ENCODE measurements around the gene KDM6A. TPM values are rescaled to one million over a fixed set of nuclear protein-coding genes. Genes with fewer than 3 reads are reported as not detected.

The KDM6A gene
- total RNA-seq, 1 experiment from 2014 or later = 32.7 TPM

- H3K36me3 ChIP-seq (replicated peaks; ENCODE audit: control insufficient read depth, insufficient read depth, low read length) = no peaks in the 10 kb centered on the region; the same call in 1 of the 2 replicates
- no peak for DNase-seq
- no peaks in the 10 kb centered on the region for H3K27me3 ChIP-seq (ENCODE audit: control insufficient read depth, insufficient read depth, low read length)
- H3K4me3 ChIP-seq (ENCODE audit: insufficient read depth, low read depth, low read length) = peak overlapping the region; percentile 57; the same call in 1 of the 2 replicates
Observed at GRCh38 chrX:44952329-44953027, 79.5 kb downstream of the KDM6A start.

GRCh38 chrX:44953734-44954502 is 80.9 kb downstream of the KDM6A start:
- H3K36me3 ChIP-seq (replicated peaks; ENCODE audit: control insufficient read depth, insufficient read depth, low read length) = no peaks in the 10 kb centered on the region; the same call in 1 of the 2 replicates
- no peak for DNase-seq
- H3K27me3 ChIP-seq (ENCODE audit: control insufficient read depth, insufficient read depth, low read length) = no peaks in the 10 kb centered on the region
- H3K4me3 ChIP-seq (ENCODE audit: insufficient read depth, low read depth, low read length) = no peak overlapping the region

GRCh38 chrX:44954562-44954961 is 81.6 kb downstream of the KDM6A start:
- no peaks in the 10 kb centered on the region for H3K27me3 ChIP-seq (ENCODE audit: control insufficient read depth, insufficient read depth, low read length)
- no peaks in the 10 kb centered on the region; the same call in 1 of the 2 replicates for H3K36me3 ChIP-seq (replicated peaks; ENCODE audit: control insufficient read depth, insufficient read depth, low read length)
- no peak for DNase-seq
- H3K4me3 ChIP-seq (ENCODE audit: insufficient read depth, low read depth, low read length) = no peak overlapping the region

GRCh38 chrX:44957848-44958247 is 84.9 kb downstream of the KDM6A start:
- DNase-seq = no peak
- no peaks in the 10 kb centered on the region; the same call in none of the 2 replicates for H3K36me3 ChIP-seq (replicated peaks; ENCODE audit: control insufficient read depth, insufficient read depth, low read length)
- no peaks in the 10 kb centered on the region for H3K27me3 ChIP-seq (ENCODE audit: control insufficient read depth, insufficient read depth, low read length)
- no peak overlapping the region for H3K4me3 ChIP-seq (ENCODE audit: insufficient read depth, low read depth, low read length)

GRCh38 chrX:44958480-44958879 is 85.5 kb downstream of the KDM6A start:
- DNase-seq = no peak
- H3K36me3 ChIP-seq (replicated peaks; ENCODE audit: control insufficient read depth, insufficient read depth, low read length) = peaks cover 2% of the 10 kb centered on the region
- H3K27me3 ChIP-seq (ENCODE audit: control insufficient read depth, insufficient read depth, low read length) = no peaks in the 10 kb centered on the region
- H3K4me3 ChIP-seq (ENCODE audit: insufficient read depth, low read depth, low read length) = no peak overlapping the region

GRCh38 chrX:44961817-44962607 is 89.0 kb downstream of the KDM6A start:
- H3K36me3 ChIP-seq (replicated peaks; ENCODE audit: control insufficient read depth, insufficient read depth, low read length) = peaks cover 2% of the 10 kb centered on the region
- no peak for DNase-seq
- H3K4me3 ChIP-seq (ENCODE audit: insufficient read depth, low read depth, low read length) = no peak overlapping the region
- no peaks in the 10 kb centered on the region for H3K27me3 ChIP-seq (ENCODE audit: control insufficient read depth, insufficient read depth, low read length)

- H3K36me3 ChIP-seq (replicated peaks; ENCODE audit: control insufficient read depth, insufficient read depth, low read length) = peaks cover 2% of the 10 kb centered on the region
- no peaks in the 10 kb centered on the region for H3K27me3 ChIP-seq (ENCODE audit: control insufficient read depth, insufficient read depth, low read length)
- no peak for DNase-seq
- H3K4me3 ChIP-seq (ENCODE audit: insufficient read depth, low read depth, low read length) = no peak overlapping the region
Observed at GRCh38 chrX:44962944-44963343, 90.0 kb downstream of the KDM6A start.

- H3K27me3 ChIP-seq (ENCODE audit: control insufficient read depth, insufficient read depth, low read length) = no peaks in the 10 kb centered on the region
- peaks cover 2% of the 10 kb centered on the region for H3K36me3 ChIP-seq (replicated peaks; ENCODE audit: control insufficient read depth, insufficient read depth, low read length)
- no peak for DNase-seq
- H3K4me3 ChIP-seq (ENCODE audit: insufficient read depth, low read depth, low read length) = no peak overlapping the region
Observed at GRCh38 chrX:44967221-44967620, 94.2 kb downstream of the KDM6A start.

- H3K27me3 ChIP-seq (ENCODE audit: control insufficient read depth, insufficient read depth, low read length) = no peaks in the 10 kb centered on the region
- H3K36me3 ChIP-seq (replicated peaks; ENCODE audit: control insufficient read depth, insufficient read depth, low read length) = no peaks in the 10 kb centered on the region
- DNase-seq = no peak
- H3K4me3 ChIP-seq (ENCODE audit: insufficient read depth, low read depth, low read length) = no peak overlapping the region
Observed at GRCh38 chrX:44970709-44971108, 97.7 kb downstream of the KDM6A start.

GRCh38 chrX:44971674-44972073 is 98.7 kb downstream of the KDM6A start:
- Histone ChIP-seq H3K36me3 (replicated peaks; ENCODE audit: control insufficient read depth, insufficient read depth, low read length) (no peaks in the 10 kb centered on the region; the same call in 1 of the 2 replicates), H3K4me3 (ENCODE audit: insufficient read depth, low read depth, low read length) (no peak overlapping the region), H3K27me3 (ENCODE audit: control insufficient read depth, insufficient read depth, low read length) (no peaks in the 10 kb centered on the region)
- DNase-seq = no peak

- no peak for DNase-seq
- H3K27me3 ChIP-seq (ENCODE audit: control insufficient read depth, insufficient read depth, low read length) = no peaks in the 10 kb centered on the region
- H3K36me3 ChIP-seq (replicated peaks; ENCODE audit: control insufficient read depth, insufficient read depth, low read length) = no peaks in the 10 kb centered on the region; the same call in 1 of the 2 replicates
- no peak overlapping the region for H3K4me3 ChIP-seq (ENCODE audit: insufficient read depth, low read depth, low read length)
Observed at GRCh38 chrX:44972132-44972531, 99.1 kb downstream of the KDM6A start.

- Histone ChIP-seq H3K36me3 (replicated peaks; ENCODE audit: control insufficient read depth, insufficient read depth, low read length) (no peaks in the 10 kb centered on the region; the same call in 1 of the 2 replicates), H3K4me3 (ENCODE audit: insufficient read depth, low read depth, low read length) (no peak overlapping the region), H3K27me3 (ENCODE audit: control insufficient read depth, insufficient read depth, low read length) (no peaks in the 10 kb centered on the region)
- DNase-seq = no peak
Observed at GRCh38 chrX:44973420-44973932, 100.5 kb downstream of the KDM6A start.

- no peaks in the 10 kb centered on the region for H3K27me3 ChIP-seq (ENCODE audit: control insufficient read depth, insufficient read depth, low read length)
- no peak for DNase-seq
- no peak overlapping the region for H3K4me3 ChIP-seq (ENCODE audit: insufficient read depth, low read depth, low read length)
- no peaks in the 10 kb centered on the region; the same call in 1 of the 2 replicates for H3K36me3 ChIP-seq (replicated peaks; ENCODE audit: control insufficient read depth, insufficient read depth, low read length)
Observed at GRCh38 chrX:44974451-44974850, 101.5 kb downstream of the KDM6A start.

GRCh38 chrX:44975666-44976263 is 102.8 kb downstream of the KDM6A start:
- Histone ChIP-seq H3K27me3 (ENCODE audit: control insufficient read depth, insufficient read depth, low read length) (no peaks in the 10 kb centered on the region), H3K4me3 (ENCODE audit: insufficient read depth, low read depth, low read length) (no peak overlapping the region), H3K36me3 (replicated peaks; ENCODE audit: control insufficient read depth, insufficient read depth, low read length) (no peaks in the 10 kb centered on the region; the same call in 1 of the 2 replicates)
- DNase-seq = no peak
